Tibial nerve (tissue), 4 donors: ENCODE measurements around the gene EMC1.
"Not testable (repeated sequence)": the region's sequence is repeated elsewhere in the genome, so short reads cannot be mapped to it uniquely, and the experiment has no call there.

Experiments
- CTCF ChIP-seq, 5 experiments: fragments of 200-600 bp in 3 of 5; fragments of 450-650 bp in 2 of 5; sonication (generic) in 3 of 5; IDR thresholded peaks; one replicate each; pipeline ENCODE4 v1.5.1; 2016 to 2019; ENCODE audit warnings: antibody characterized with exemption in 5 of 5, mild to moderate bottlenecking in 3 of 5, moderate library complexity in 2 of 5
- EP300 ChIP-seq, 2 donors: sonication (generic); formaldehyde crosslinking; IDR thresholded peaks; one replicate each; pipeline ENCODE4 v1.6.1; 2017; ENCODE audit warnings: antibody characterized with exemption in 2 of 2, mild to moderate bottlenecking in 1 of 2
- POLR2A ChIP-seq, 2 donors: fragments of 450-650 bp; IDR thresholded peaks; one replicate each; pipeline ENCODE4 v1.6.1; 2017; ENCODE audit warnings: antibody characterized with exemption in 2 of 2, mild to moderate bottlenecking in 2 of 2, moderate library complexity in 2 of 2

- TF ChIP-seq POLR2A, CTCF, EP300 (IDR thresholded peaks at IDR 0.05): not testable (repeated sequence)
These were observed 34.7 kb downstream of the EMC1 start for GRCh38 chr1:19216585-19216984.
